GM23338 (cell line): ENCODE data around the gene TFEB. TPM values are rescaled to one million over a fixed set of nuclear protein-coding genes. Genes with fewer than 3 reads are reported as not detected.

Experiments
- ATAC-seq: fragments of 200-7000 bp; cut with Tn5 transposase; 3 replicates; pipeline ENCODE4 v1.9.1; 2020
- DNase-seq: peaks from one replicate; pipeline ENCODE4 v3.0.0-alpha.2; 2015; ENCODE audit warnings: low spot score
- H2AFZ ChIP-seq: fragments of 200-600 bp; sonication (generic); 2 replicates; pipeline ENCODE4 v1.8.0; 2016; ENCODE audit warnings: antibody characterized with exemption, mild to moderate bottlenecking, moderate library complexity
- H3F3A ChIP-seq: fragments of 200-600 bp; sonication (generic); replicated peaks from 2 replicates; pipeline ENCODE4 v1.8.0; 2017; ENCODE audit warnings: antibody characterized with exemption, mixed run types, low read depth
- H3K27ac ChIP-seq: fragments of 200-600 bp; sonication (generic); 2 replicates; pipeline ENCODE4 v1.6.1; 2016; ENCODE audit warnings: low read depth
- H3K27me3 ChIP-seq: fragments of 200-600 bp; sonication (generic); 2 replicates; pipeline ENCODE4 v1.8.0; 2016; ENCODE audit warnings: mild to moderate bottlenecking, mixed run types, moderate library complexity; ENCODE audit not compliant: insufficient read depth
- H3K36me3 ChIP-seq: fragments of 200-600 bp; sonication (generic); 2 replicates; pipeline ENCODE4 v1.8.0; 2016; ENCODE audit warnings: mild to moderate bottlenecking; ENCODE audit not compliant: insufficient read depth
- H3K4me1 ChIP-seq: fragments of 200-600 bp; sonication (generic); 2 replicates; pipeline ENCODE4 v1.8.0; 2016; ENCODE audit warnings: mild to moderate bottlenecking, moderate library complexity; ENCODE audit not compliant: insufficient read depth
- H3K4me2 ChIP-seq: fragments of 200-600 bp; sonication (generic); 2 replicates; pipeline ENCODE4 v1.7.1; 2017; ENCODE audit warnings: mixed run types
- H3K4me3 ChIP-seq: fragments of 200-600 bp; sonication (generic); 2 replicates; pipeline ENCODE4 v1.6.1; 2016; ENCODE audit warnings: mixed run types
- H3K79me2 ChIP-seq: fragments of 200-600 bp; sonication (generic); replicated peaks from 2 replicates; pipeline ENCODE4 v1.8.0; 2017; ENCODE audit warnings: mild to moderate bottlenecking; ENCODE audit not compliant: insufficient read depth
- H3K9me2 ChIP-seq: fragments of 200-600 bp; sonication (generic); 2 replicates; pipeline ENCODE4 v1.8.0; 2017; ENCODE audit not compliant: insufficient read depth
- H4K20me1 ChIP-seq: fragments of 200-600 bp; sonication (generic); replicated peaks from 2 replicates; pipeline ENCODE4 v1.8.0; 2017; ENCODE audit warnings: mild to moderate bottlenecking; ENCODE audit not compliant: insufficient read depth
- H3K27ac Mint-ChIP-seq: 2 replicates; pipeline ENCODE4 v1.8.0; 2020; ENCODE audit warnings: inconsistent platforms, mild to moderate bottlenecking, moderate library complexity, mixed read lengths
- H3K27me3 Mint-ChIP-seq: 3 replicates; pipeline ENCODE4 v1.8.0; 2022; ENCODE audit warnings: low read depth, mild to moderate bottlenecking, moderate library complexity, mixed read lengths, inconsistent platforms; ENCODE audit not compliant: insufficient read depth, poor library complexity
- H3K36me3 Mint-ChIP-seq: 3 replicates; pipeline ENCODE4 v1.8.0; 2021; ENCODE audit warnings: low read depth, mild to moderate bottlenecking, inconsistent platforms, moderate library complexity, mixed read lengths
- H3K4me1 Mint-ChIP-seq: 3 replicates; pipeline ENCODE4 v1.8.0; 2020; ENCODE audit warnings: mild to moderate bottlenecking, inconsistent platforms, mixed read lengths
- H3K4me3 Mint-ChIP-seq: 3 replicates; pipeline ENCODE4 v1.8.0; 2021; ENCODE audit warnings: moderate library complexity, mild to moderate bottlenecking, inconsistent platforms, mixed read lengths
- H3K9me3 Mint-ChIP-seq: 3 replicates; pipeline ENCODE4 v1.8.0; 2020; ENCODE audit warnings: moderate library complexity, mild to moderate bottlenecking, inconsistent platforms, mixed read lengths
- CREB1 ChIP-seq: fragments of 250-450 bp; sonication (Bioruptor Pico); IDR thresholded peaks from 2 replicates; pipeline ENCODE4 v1.5.0; 2020; ENCODE audit warnings: low read depth, mild to moderate bottlenecking, moderate library complexity
- CTCF ChIP-seq, 2 experiments: fragments of 200-600 bp in 1 of 2; sonication (generic) in 1 of 2; conservative IDR thresholded peaks; 2 replicates each; pipeline versions ENCODE4 v1.5.1 to v1.6.1; 2016 to 2017; ENCODE audit warnings: antibody characterized with exemption in 2 of 2, low read depth in 2 of 2, mild to moderate bottlenecking in 2 of 2, moderate library complexity in 1 of 2
- ETS1 ChIP-seq: IDR thresholded peaks from 2 replicates; pipeline ENCODE4 v1.6.1; 2016; ENCODE audit warnings: antibody characterized with exemption
- POLR2AphosphoS5 ChIP-seq: IDR thresholded peaks from 2 replicates; pipeline ENCODE4 v1.6.1; 2016; ENCODE audit warnings: antibody characterized with exemption, low read depth
- REST ChIP-seq: IDR thresholded peaks from one replicate; pipeline ENCODE4 v1.6.1; 2018; ENCODE audit warnings: antibody characterized with exemption; ENCODE audit not compliant: unreplicated experiment
- ZNF331 ChIP-seq: fragments of 250-450 bp; sonication (Bioruptor Pico); IDR thresholded peaks from 2 replicates; pipeline ENCODE4 v1.5.0; 2020; ENCODE audit warnings: low read depth, mild to moderate bottlenecking, moderate library complexity
- ZNF462 ChIP-seq: fragments of 250-450 bp; sonication (Bioruptor Pico); IDR thresholded peaks from 2 replicates; pipeline ENCODE4 v1.5.0; 2020; ENCODE audit warnings: mild to moderate bottlenecking, moderate library complexity
- polyA plus RNA-seq: library from polyadenylated mRNA; unstranded; fragments of >200 nt; fragmentation: Nextera tagmentation; extraction: Ambion mirVana; gene quantifications from 2 replicates; pipeline ENCODE4 v1.2.1, GENCODE V29; 2016
- total RNA-seq: library from RNA; depleted of rRNA; stranded (reverse); fragments of >200 nt; shearing (Covaris generic); gene quantifications from 2 replicates; pipeline ENCODE4 v1.2.3, GENCODE V29; 2014

Gene TFEB
- total and polyA plus RNA-seq, 2 experiments from 2014 or later = 1.3 to 4.3 TPM

- TF ChIP-seq REST (no peak), POLR2AphosphoS5 (no peak), ETS1 (no peak)
These were observed 50.9 kb downstream of the TFEB start (continued) for GRCh38 chr6:41684311-41685180.

- Mint-ChIP-seq H3K27me3 (peaks cover 13% of the 10 kb centered on the region), H3K4me1 (peaks cover 47% of the 10 kb centered on the region), H3K27ac (no peak overlapping the region), H3K9me3 (no peaks in the 10 kb centered on the region), H3K36me3 (no peaks in the 10 kb centered on the region), H3K4me3 (peak overlapping the region; percentile 47; the same call in 2 of the 3 replicates)
- DNase-seq = peak; percentile 86
- Histone ChIP-seq H3F3A (no peaks in the 10 kb centered on the region), H3K4me2 (peak overlapping the region; percentile 93), H2AFZ (peak overlapping the region; percentile 90), H3K79me2 (no peaks in the 10 kb centered on the region), H3K36me3 (no peaks in the 10 kb centered on the region), H4K20me1 (no peaks in the 10 kb centered on the region), H3K27ac (no peak overlapping the region), H3K9me2 (no peaks in the 10 kb centered on the region), H3K4me3 (peak overlapping the region; percentile 72), H3K4me1 (peaks cover 24% of the 10 kb centered on the region), H3K27me3 (peaks cover 12% of the 10 kb centered on the region; the same call in 1 of the 2 replicates)
- ATAC-seq = peak; percentile 68
- TF ChIP-seq POLR2AphosphoS5 (no peak; the same call in none of the 2 replicates), ZNF331 (no peak), ZNF462 (no peak), CREB1 (CRISPR knock-in tag) (no peak), CTCF (conservative IDR thresholded peaks at IDR 0.05; ENCODE audit: low read depth in 2 of 2) (peak; percentile 80 to 92)
These were observed 51.7 kb downstream of the TFEB start for GRCh38 chr6:41683523-41684310.
